Testis (tissue), 3 donors: Measurements from ENCODE around the gene NKAPD1. TPM values are rescaled to one million over a fixed set of nuclear protein-coding genes. Genes with fewer than 3 reads are reported as not detected.

Experiments used
- DNase-seq: peaks from one replicate; pipeline ENCODE4 v3.0.0-alpha.2; 2019
- H3K27ac ChIP-seq, 2 donors: fragments of 200-600 bp; sonication (generic); one replicate each; pipeline ENCODE4 v1.5.1; 2019
- H3K27me3 ChIP-seq: fragments of 200-600 bp; sonication (generic); one replicate; pipeline ENCODE4 v1.5.1; 2019
- H3K36me3 ChIP-seq: fragments of 200-600 bp; sonication (generic); one replicate; pipeline ENCODE4 v1.5.1; 2017; ENCODE audit warnings: low read depth; ENCODE audit errors: missing control alignments
- H3K4me1 ChIP-seq: fragments of 200-600 bp; sonication (generic); one replicate; pipeline ENCODE4 v1.5.1; 2019
- H3K4me3 ChIP-seq, 2 donors: fragments of 200-600 bp; sonication (generic); one replicate each; pipeline ENCODE4 v1.5.1; 2017 to 2019
- H3K9me3 ChIP-seq: fragments of 200-600 bp; sonication (generic); one replicate; pipeline ENCODE4 v1.5.1; 2017
- CTCF ChIP-seq, 3 experiments: fragments of 450-650 bp in 2 of 3; fragments of 200-600 bp in 1 of 3; sonication (generic) in 1 of 3; IDR thresholded peaks; one replicate each; pipeline ENCODE4 v1.5.1; 2016 to 2019; ENCODE audit warnings: antibody characterized with exemption in 3 of 3, mild to moderate bottlenecking in 2 of 3, moderate library complexity in 1 of 3
- POLR2A ChIP-seq: fragments of 450-650 bp; IDR thresholded peaks from one replicate; pipeline ENCODE4 v1.6.1; 2017; ENCODE audit warnings: antibody characterized with exemption, mild to moderate bottlenecking, moderate library complexity
- WGBS, 2 donors: methylation state at CpG; one replicate each; pipeline ENCODE4 v1.1.5; 2018; 5-methylcytosine and 5-hydroxymethylcytosine counted together
- intact Hi-C: fragments of 100-400 bp; cut with DNase I; formaldehyde crosslinking; loops from one replicate; pipeline ENCODE4 v1.15.1; 2023; ENCODE audit warnings: low total_unique reads
- polyA plus RNA-seq: library from polyadenylated mRNA; stranded (reverse); fragments of 350-450 nt; fragmentation: Illumina TruSeq; extraction: RNeasy Lipid Tissue Mini Kit (QIAGEN cat#74804); gene quantifications from one replicate; pipeline ENCODE4 v1.2.3, GENCODE V29; 2014; ENCODE audit warnings: low read depth, low replicate concordance; ENCODE audit not compliant: insufficient read depth
- total RNA-seq, 2 donors: library from RNA; depleted of rRNA; stranded (reverse); fragments of >200 nt; gene quantifications; one replicate each; pipeline ENCODE4 v1.2.3, GENCODE V29; 2016

NKAPD1 gene
- total and polyA plus RNA-seq, 3 donors from 2014 or later, result 14.8 to 20.8 (median 18.7) TPM

DNA sequence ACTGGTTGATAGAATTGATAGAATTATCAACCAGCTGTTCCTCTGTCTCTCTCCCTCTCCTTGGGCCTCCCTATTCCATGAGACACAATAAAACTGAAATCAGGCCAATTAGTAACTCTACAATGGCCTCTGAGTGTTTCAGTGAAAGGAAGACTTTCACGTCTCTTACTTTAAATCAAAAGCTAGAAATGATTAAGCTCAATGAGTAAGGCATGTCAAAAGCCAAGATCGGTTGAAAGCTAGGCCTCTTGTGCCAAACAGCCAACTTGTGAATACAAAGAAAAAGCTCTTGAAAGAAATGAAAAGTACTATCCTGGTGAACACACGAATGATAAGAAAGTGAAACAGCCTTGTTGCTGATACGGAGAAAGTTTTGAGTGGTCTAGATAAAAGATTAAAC, 16.9 kb upstream of the NKAPD1 start:
- Histone ChIP-seq H3K4me3 (no peak overlapping the region), H3K27ac (no peak overlapping the region), H3K9me3 (no peaks in the 10 kb centered on the region), H3K27me3 (no peaks in the 10 kb centered on the region), H3K36me3 (no peaks in the 10 kb centered on the region), H3K4me1 (no peaks in the 10 kb centered on the region)
- DNase-seq, result no peak
- intact Hi-C loops, result no loop called here
- TF ChIP-seq CTCF (IDR thresholded peaks at IDR 0.05) (no peak), POLR2A (no peak)
- 76 to 92% methylated on average over 4 of the region's 4 CpGs for whole genome bisulfite sequencing, 2 donors

GRCh38 chr11:112058103-112058502, 16.0 kb upstream of the NKAPD1 start:
- DNase-seq, result no peak
- Histone ChIP-seq H3K9me3 (no peaks in the 10 kb centered on the region), H3K4me1 (no peaks in the 10 kb centered on the region), H3K4me3 (no peak overlapping the region), H3K27ac (no peak overlapping the region), H3K27me3 (no peaks in the 10 kb centered on the region), H3K36me3 (no peaks in the 10 kb centered on the region)
- 44 to 64% methylated on average over 1 of the region's 1 CpG for WGBS, 2 donors
- intact Hi-C loops, result no loop called here
- no peak for TF ChIP-seq CTCF (IDR thresholded peaks at IDR 0.05)
- no peak for TF ChIP-seq POLR2A

DNA sequence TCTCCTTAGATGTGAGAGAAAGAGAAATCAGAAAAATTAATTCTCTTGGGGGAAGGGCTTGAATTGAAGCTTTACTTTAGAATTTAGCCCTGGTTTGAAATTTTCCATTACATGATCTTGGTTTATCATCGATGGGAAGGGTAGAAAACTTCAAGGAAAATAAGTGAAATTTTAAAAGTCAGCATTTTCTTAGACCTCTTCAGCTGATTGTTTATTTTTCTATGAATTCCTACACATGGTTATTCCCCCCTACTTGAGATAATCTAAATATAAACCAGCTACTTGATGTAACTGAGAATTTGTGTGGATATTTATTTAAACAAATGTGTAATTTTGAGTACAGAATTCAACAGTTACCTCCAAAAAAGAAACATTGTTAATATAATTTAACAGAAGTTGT, 11.2 kb upstream of the NKAPD1 start:
- intact Hi-C loops, result no loop called here
- Histone ChIP-seq H3K4me3 (no peak overlapping the region), H3K36me3 (no peaks in the 10 kb centered on the region), H3K27me3 (no peaks in the 10 kb centered on the region), H3K4me1 (no peaks in the 10 kb centered on the region), H3K9me3 (no peaks in the 10 kb centered on the region), H3K27ac (no peak overlapping the region)
- no peak for DNase-seq
- TF ChIP-seq CTCF (IDR thresholded peaks at IDR 0.05), result no peak
- no peak for TF ChIP-seq POLR2A
- 80 to 91% methylated on average over 1 of the region's 1 CpG for WGBS, 2 donors

DNA sequence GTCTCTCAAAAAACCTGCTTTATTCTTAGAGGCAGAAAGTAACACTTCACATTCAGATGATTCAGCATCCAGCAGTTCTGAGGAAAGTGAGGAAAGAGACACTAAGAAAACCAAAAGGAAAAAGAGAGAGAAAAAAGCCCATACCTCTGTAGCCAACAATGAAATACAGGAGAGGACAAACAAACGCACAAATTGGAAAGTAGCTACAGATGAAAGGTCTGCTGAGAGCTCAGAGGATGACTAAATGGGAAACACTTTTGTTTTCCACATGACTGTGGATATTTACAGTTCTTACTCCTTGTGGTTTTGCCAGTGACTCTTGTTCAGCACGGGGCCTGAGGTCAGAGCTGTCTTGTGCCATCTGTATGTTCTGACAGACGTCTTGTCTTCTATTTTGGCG, 8.6 kb downstream of the NKAPD1 start:
- TF ChIP-seq CTCF (IDR thresholded peaks at IDR 0.05) (no peak), POLR2A (no peak)
- WGBS, 2 donors, result 73 to 79% methylated on average over 4 of the region's 4 CpGs
- H3K27ac ChIP-seq, result no peak overlapping the region
- H3K27me3 ChIP-seq, result no peaks in the 10 kb centered on the region
- H3K9me3 ChIP-seq, result no peaks in the 10 kb centered on the region
- DNase-seq, result no peak
- H3K4me3 ChIP-seq, result no peak overlapping the region
- intact Hi-C loops, result no loop called here
- no peaks in the 10 kb centered on the region for H3K36me3 ChIP-seq
- peaks cover 10% of the 10 kb centered on the region for H3K4me1 ChIP-seq

DNA sequence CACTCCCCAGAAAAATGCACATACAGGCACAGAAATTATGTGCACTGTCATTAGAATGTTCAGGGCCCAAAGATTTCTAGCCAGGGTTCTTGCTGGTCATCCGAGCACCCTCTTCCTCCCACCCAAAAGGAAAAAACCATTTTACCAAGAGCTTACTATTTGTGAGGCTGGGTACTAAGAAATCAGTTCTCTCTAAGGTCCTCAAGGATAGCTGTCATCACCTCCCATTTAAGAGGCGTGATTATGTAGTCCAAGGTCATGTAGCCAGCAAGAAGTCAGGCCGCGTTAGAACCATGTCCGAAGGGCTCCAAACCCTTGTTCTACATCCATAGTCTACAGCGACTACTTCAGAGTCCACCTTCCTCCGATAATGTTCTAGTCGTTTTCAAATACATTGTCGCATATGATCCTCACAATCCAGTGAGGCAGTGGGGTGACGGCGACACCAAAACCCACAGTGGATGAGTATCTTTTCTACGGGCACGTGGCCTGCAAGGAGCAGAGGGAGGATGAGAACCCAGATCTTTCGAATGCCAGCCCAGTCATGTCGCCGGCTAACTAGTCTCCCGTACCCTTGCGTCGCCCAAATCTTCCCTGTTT, 11.8 kb downstream of the NKAPD1 start:
- intact Hi-C loops, result no loop called here
- DNase-seq, result peak; percentile 48
- Histone ChIP-seq H3K27me3 (no peaks in the 10 kb centered on the region), H3K9me3 (no peaks in the 10 kb centered on the region), H3K4me3 (peak overlapping the region; percentile 83 to 91), H3K4me1 (peaks cover 15% of the 10 kb centered on the region), H3K27ac (peak overlapping the region in 1 of 2 donors; percentile 80), H3K36me3 (no peaks in the 10 kb centered on the region)
- TF ChIP-seq CTCF (IDR thresholded peaks at IDR 0.05) (no peak), POLR2A (no peak)
- 1 to 3% methylated on average over 17 to 19 of the region's 19 CpGs for WGBS, 2 donors
